NCI-H2029 treated with DMSO at 0.1 percent for 48 hours (cell line): ENCODE data around the gene PPFIBP2.

ENCODE experiments used
- DNase-seq: peaks from one replicate; lab custom pipeline; 2025; lab: John Stamatoyannopoulos, UW

PPFIBP2 gene

GRCh38 chr11:7513234-7514098 lies at the start of gene PPFIBP2:
TSS of gene PPFIBP2 (plus strand) at chr11:7513999. CDS start at chr11:7549476, 35,477 bp downstream.
- peak; percentile 68 for DNase-seq

GRCh38 chr11:7467652-7468051 lies 46.1 kb upstream of the PPFIBP2 start:
- no peak for DNase-seq

GRCh38 chr11:7469351-7469865 lies 44.4 kb upstream of the PPFIBP2 start:
- no peak for DNase-seq

- no peak for DNase-seq
Measured at GRCh38 chr11:7471071-7471470, 42.7 kb upstream of the PPFIBP2 start.

GRCh38 chr11:7473717-7474116 lies 40.1 kb upstream of the PPFIBP2 start:
- DNase-seq = no peak

GRCh38 chr11:7480113-7480512 lies 33.7 kb upstream of the PPFIBP2 start:
- no peak for DNase-seq

GRCh38 chr11:7484131-7484530 lies 29.7 kb upstream of the PPFIBP2 start:
- no peak for DNase-seq

GRCh38 chr11:7484645-7485044 lies 29.2 kb upstream of the PPFIBP2 start:
- DNase-seq = no peak

- no peak for DNase-seq
Measured at GRCh38 chr11:7485186-7486097, 28.4 kb upstream of the PPFIBP2 start, which contains the start of gene OLFML1. TSS of gene OLFML1 (plus strand) at chr11:7485506. CDS start at chr11:7485876, 370 bp downstream.

- DNase-seq = no peak
Measured at GRCh38 chr11:7486098-7486780, 27.6 kb upstream of the PPFIBP2 start.

- DNase-seq = no peak
Measured at GRCh38 chr11:7486781-7487140, 27.0 kb upstream of the PPFIBP2 start.

GRCh38 chr11:7487360-7487759 lies 26.4 kb upstream of the PPFIBP2 start:
- no peak for DNase-seq

GRCh38 chr11:7488681-7489080 lies 25.1 kb upstream of the PPFIBP2 start:
- DNase-seq = no peak

- DNase-seq = no peak
Measured at GRCh38 chr11:7489376-7489775, 24.4 kb upstream of the PPFIBP2 start.

- no peak for DNase-seq
Measured at GRCh38 chr11:7490054-7490453, 23.7 kb upstream of the PPFIBP2 start.

GRCh38 chr11:7490535-7490934 lies 23.3 kb upstream of the PPFIBP2 start:
- DNase-seq = no peak

- no peak for DNase-seq
Measured at GRCh38 chr11:7492253-7492652, 21.5 kb upstream of the PPFIBP2 start.

- no peak for DNase-seq
Measured at GRCh38 chr11:7493670-7494069, 20.1 kb upstream of the PPFIBP2 start.

GRCh38 chr11:7494086-7494745 lies 19.6 kb upstream of the PPFIBP2 start:
- DNase-seq = no peak

- no peak for DNase-seq
Measured at GRCh38 chr11:7495882-7496551, 17.8 kb upstream of the PPFIBP2 start.

GRCh38 chr11:7498193-7498592 lies 15.6 kb upstream of the PPFIBP2 start:
- no peak for DNase-seq
